ENCODE data around the gene ENTPD7.
"Not testable (repeated sequence)": the region's sequence is repeated elsewhere in the genome, so short reads cannot be mapped to it uniquely, and the experiment has no call there.

ENTPD7 gene

DNA sequence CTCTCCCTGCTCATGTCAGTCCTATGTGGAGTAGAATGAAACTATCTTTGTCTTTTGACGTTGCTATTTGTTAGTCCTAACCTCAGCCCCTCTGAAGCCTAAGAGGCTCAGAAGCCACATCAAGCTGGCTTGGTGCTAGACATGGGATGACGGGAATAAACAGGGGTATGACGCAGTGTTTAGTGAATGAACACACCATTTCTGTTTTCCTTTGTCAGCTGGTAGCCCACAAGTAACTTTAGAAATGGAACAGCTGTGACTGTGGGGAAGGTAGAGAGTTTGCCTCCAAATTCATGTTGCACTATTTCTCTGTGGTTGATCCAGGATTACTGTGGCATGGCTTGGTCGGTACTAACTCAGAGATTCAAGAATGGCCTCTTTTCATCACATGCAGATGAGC is 41.3 kb downstream of the ENTPD7 start:
- Mint-ChIP-seq H3K27ac (no peak overlapping the region), H3K36me3 (peaks cover 75% of the 10 kb centered on the region), H3K27me3 (no peaks in the 10 kb centered on the region), H3K4me1 (no peaks in the 10 kb centered on the region), H3K4me3 (no peak overlapping the region), H3K9me3 (no peaks in the 10 kb centered on the region)
- ATAC-seq: no peak

GRCh38 chr10:99708428-99709012 is 49.2 kb downstream of the ENTPD7 start:
- peaks cover 57% of the 10 kb centered on the region for H3K36me3 Mint-ChIP-seq

DNA sequence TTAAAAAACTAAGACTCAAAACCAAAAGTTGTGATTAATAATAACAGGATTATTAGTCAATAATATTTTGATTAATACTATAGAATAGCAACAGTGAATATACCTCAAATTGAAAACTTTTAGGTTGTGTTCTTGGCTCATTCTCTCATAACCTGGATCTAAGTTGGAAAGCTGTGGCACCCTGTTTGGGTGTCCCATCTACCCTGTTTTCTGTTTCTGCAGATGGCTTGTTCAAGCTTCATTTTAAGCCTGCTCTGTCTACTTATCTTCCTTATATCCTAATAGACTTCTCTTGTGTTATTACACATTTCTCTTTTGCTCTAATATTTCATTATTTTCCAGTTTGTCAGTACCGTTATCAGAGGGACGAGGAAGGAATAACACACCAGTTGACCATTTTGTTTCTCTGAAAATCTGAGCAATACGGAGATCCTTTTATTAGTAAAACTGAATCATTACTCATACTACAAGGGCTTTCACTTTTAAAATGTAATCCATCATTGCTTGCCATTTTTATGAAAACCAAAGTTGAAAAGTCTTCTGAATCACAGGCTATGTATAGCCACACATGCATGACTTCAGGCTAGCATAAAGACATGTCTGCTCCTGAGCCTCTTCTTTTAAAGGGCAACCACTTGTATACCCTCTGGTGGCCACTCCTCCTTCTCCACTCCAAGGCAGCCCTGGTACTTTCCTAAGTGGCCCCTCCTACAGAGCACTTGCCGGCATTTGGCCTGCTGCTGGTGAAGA is 50.3 kb downstream of the ENTPD7 start:
- H3K4me3 Mint-ChIP-seq: no peak overlapping the region
- H3K4me1 Mint-ChIP-seq: peaks cover 7% of the 10 kb centered on the region
- no peak for ATAC-seq
- no peaks in the 10 kb centered on the region for H3K27me3 Mint-ChIP-seq
- peaks cover 53% of the 10 kb centered on the region for H3K36me3 Mint-ChIP-seq
- H3K9me3 Mint-ChIP-seq: no peaks in the 10 kb centered on the region
- peak overlapping the region; percentile 12 for H3K27ac Mint-ChIP-seq

More at GRCh38 chr10:99708428-99709012, 49.2 kb downstream of the ENTPD7 start:
- Mint-ChIP-seq H3K27me3 (no peaks in the 10 kb centered on the region), H3K4me3 (no peak overlapping the region), H3K27ac (no peak overlapping the region), H3K4me1 (peaks cover 7% of the 10 kb centered on the region), H3K9me3 (no peaks in the 10 kb centered on the region)
- no peak for ATAC-seq

DNA sequence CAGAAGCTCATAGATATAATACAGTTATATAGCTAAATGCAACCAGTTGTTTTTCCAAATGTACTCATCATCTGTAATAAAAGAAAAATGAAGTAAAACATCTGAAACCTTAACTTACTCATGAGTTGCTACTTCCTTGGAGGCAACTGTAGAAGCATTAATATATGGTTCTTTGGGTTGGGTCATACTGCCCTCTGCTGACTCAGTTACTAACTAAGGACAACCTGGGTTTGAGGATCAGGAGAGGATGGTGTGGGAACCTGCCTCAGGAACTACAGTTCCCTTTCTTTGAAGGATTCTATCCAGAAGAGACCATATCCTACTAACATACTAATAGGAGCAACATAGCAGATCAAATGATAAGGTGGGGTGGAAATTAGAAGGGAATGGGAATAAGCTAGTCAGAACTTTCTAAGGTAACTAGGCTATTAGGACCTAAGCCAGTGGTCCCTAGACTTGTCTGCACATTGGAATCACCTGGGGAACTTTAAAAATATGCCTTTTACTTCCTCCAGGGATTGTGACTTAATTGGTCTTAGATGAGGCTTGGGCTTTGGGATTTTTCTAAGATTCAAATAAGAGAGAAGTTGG is 51.9 kb downstream of the ENTPD7 start:
- Mint-ChIP-seq H3K9me3 (no peaks in the 10 kb centered on the region), H3K4me1 (peaks cover 7% of the 10 kb centered on the region), H3K4me3 (no peak overlapping the region), H3K27ac (no peak overlapping the region), H3K36me3 (peaks cover 55% of the 10 kb centered on the region), H3K27me3 (no peaks in the 10 kb centered on the region)
- peak; percentile 67 for ATAC-seq

- no peak overlapping the region for H3K4me3 Mint-ChIP-seq
- peaks cover 66% of the 10 kb centered on the region for H3K36me3 Mint-ChIP-seq
- H3K9me3 Mint-ChIP-seq: no peaks in the 10 kb centered on the region
- no peak overlapping the region for H3K27ac Mint-ChIP-seq
- peaks cover 7% of the 10 kb centered on the region for H3K4me1 Mint-ChIP-seq
- H3K27me3 Mint-ChIP-seq: no peaks in the 10 kb centered on the region
- ATAC-seq: no peak
Measured at GRCh38 chr10:99714446-99714845, 55.1 kb downstream of the ENTPD7 start.

DNA sequence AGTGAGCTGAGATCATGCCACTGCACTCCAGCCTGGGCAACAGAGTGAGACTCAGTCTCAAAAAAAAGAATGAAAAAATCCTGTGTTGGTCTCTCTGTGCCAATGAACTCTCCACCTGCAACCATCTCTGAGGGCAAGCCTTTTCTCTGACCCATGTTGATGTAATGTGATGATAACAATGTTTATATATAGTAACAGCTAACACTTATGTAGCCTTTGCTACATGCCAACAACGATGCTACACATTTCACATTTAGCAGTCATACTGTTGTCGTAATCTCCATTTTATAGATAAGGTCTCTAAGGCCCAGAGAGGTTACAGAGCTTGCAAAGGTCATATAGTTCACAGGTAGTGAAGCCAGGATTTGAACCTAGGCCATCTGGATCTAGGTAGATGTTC is 61.1 kb downstream of the ENTPD7 start:
- no peak for ATAC-seq
- H3K9me3 Mint-ChIP-seq: no peaks in the 10 kb centered on the region
- H3K4me1 Mint-ChIP-seq: peaks cover 2% of the 10 kb centered on the region
- peaks cover 63% of the 10 kb centered on the region for H3K36me3 Mint-ChIP-seq
- no peaks in the 10 kb centered on the region for H3K27me3 Mint-ChIP-seq
- no peak overlapping the region for H3K27ac Mint-ChIP-seq
- no peak overlapping the region for H3K4me3 Mint-ChIP-seq

DNA sequence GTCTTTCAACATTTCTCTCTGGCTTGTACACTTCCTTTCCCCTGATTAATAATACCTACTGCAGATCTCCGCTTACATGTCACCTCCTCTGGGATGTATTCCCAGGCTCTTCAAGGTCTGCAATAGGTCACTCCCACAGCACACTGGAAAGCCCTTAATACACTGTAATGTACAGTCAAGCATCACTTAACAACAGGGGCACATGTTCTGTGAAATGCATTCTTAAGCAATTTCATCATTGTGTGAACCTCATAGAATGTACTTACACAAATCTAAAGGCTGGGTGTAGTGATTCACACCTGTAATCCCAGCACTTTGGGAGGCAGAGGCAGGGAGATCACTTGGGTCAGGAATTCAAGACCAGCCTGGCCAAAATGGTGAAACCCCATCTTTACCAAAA is 70.7 kb downstream of the ENTPD7 start:
- Mint-ChIP-seq H3K4me3 (no peak overlapping the region), H3K27ac (no peak overlapping the region), H3K4me1 (peaks cover 37% of the 10 kb centered on the region), H3K36me3 (peaks cover 34% of the 10 kb centered on the region), H3K27me3 (no peaks in the 10 kb centered on the region), H3K9me3 (no peaks in the 10 kb centered on the region)
- no peak for ATAC-seq

- Mint-ChIP-seq H3K27me3 (no peaks in the 10 kb centered on the region), H3K27ac (peak overlapping the region; percentile 100), H3K4me3 (peak overlapping the region; percentile 98), H3K4me1 (peaks cover 32% of the 10 kb centered on the region), H3K36me3 (peaks cover 22% of the 10 kb centered on the region), H3K9me3 (no peaks in the 10 kb centered on the region)
- no peak for ATAC-seq
Measured at GRCh38 chr10:99731306-99732032, 72.2 kb downstream of the ENTPD7 start.

GRCh38 chr10:99732033-99732842 is 72.9 kb downstream of the ENTPD7 start, which contains the start of the genes COX15 and CUTC:
COX15 (minus strand) TSS chr10:99732127; CDS start chr10:99732049, 78 bp downstream.
CUTC (plus strand) TSS chr10:99732234; CDS start chr10:99732349, 115 bp downstream.
- ATAC-seq: peak; percentile 97
- Mint-ChIP-seq H3K36me3 (peaks cover 27% of the 10 kb centered on the region), H3K27ac (peak within 1 kb of the TSS; percentile 100), H3K27me3 (no peaks in the 10 kb centered on the region), H3K4me1 (peaks cover 32% of the 10 kb centered on the region), H3K4me3 (peak within 1 kb of the TSS; percentile 98), H3K9me3 (no peaks in the 10 kb centered on the region)

- H3K36me3 Mint-ChIP-seq: peaks cover 30% of the 10 kb centered on the region
- no peaks in the 10 kb centered on the region for H3K27me3 Mint-ChIP-seq
- no peak overlapping the region for H3K4me3 Mint-ChIP-seq
- ATAC-seq: no peak
- no peaks in the 10 kb centered on the region for H3K9me3 Mint-ChIP-seq
- H3K27ac Mint-ChIP-seq: no peak overlapping the region
- peaks cover 32% of the 10 kb centered on the region for H3K4me1 Mint-ChIP-seq
Measured at GRCh38 chr10:99733366-99733765, 74.1 kb downstream of the ENTPD7 start.

GRCh38 chr10:99734111-99734510 is 74.8 kb downstream of the ENTPD7 start:
- peaks cover 31% of the 10 kb centered on the region for H3K4me1 Mint-ChIP-seq
- peaks cover 32% of the 10 kb centered on the region for H3K36me3 Mint-ChIP-seq
- not testable (repeated sequence) for H3K27me3 Mint-ChIP-seq, H3K4me3 Mint-ChIP-seq, ATAC-seq, H3K9me3 Mint-ChIP-seq, H3K27ac Mint-ChIP-seq

DNA sequence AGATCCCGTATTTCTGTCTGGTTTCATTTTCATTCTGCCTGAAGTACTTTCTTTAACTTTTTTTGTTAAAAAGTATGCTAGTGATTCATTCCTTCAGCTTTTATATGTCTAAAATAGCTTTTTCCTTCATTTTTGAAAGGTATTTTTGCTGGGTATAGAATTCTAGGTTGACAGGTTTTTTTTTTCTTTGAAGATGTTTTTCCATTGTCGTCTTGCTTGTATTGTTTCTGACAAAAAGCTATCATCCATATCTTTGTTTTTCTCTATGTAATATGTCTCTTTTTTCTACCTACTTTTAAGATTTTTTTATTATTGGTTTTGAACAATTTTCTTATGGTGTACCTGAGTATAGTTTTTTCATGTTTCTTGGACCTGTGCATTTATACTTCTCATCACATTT is 81.0 kb downstream of the ENTPD7 start:
- Mint-ChIP-seq H3K27me3 (no peaks in the 10 kb centered on the region), H3K27ac (no peak overlapping the region), H3K4me1 (peaks cover 6% of the 10 kb centered on the region), H3K36me3 (peaks cover 77% of the 10 kb centered on the region), H3K4me3 (no peak overlapping the region), H3K9me3 (peaks cover 8% of the 10 kb centered on the region)
- no peak for ATAC-seq

DNA sequence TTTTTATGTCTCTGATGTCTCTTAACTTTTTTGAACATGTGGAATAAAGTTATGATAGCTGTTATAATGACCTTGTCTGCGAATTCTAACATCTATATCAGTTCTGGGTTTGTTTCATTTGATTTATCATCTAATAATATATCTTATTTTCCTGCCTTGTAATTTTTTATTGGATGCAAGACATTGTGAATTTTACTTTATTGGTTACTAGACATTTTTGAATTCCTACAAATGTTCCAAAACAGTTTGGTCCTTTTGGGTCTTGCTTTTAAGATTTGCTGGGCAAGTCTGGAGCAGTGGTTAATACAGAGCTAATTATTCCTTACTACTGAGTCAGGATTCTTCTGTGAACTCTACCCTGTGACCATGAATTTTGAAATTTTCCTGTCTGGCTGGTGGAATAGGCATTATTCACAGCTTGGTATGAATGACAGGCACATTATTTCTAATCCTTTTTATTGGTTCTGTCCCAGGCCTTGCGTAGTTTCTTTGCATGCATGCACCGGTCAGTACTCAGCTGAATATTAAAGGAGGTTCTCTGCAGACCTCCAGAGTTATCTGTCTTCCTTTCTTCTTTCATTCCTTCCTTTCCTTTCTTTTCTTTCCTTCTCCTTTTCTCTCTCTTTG is 81.7 kb downstream of the ENTPD7 start:
- Mint-ChIP-seq H3K4me3 (no peak overlapping the region), H3K27ac (no peak overlapping the region), H3K4me1 (peaks cover 4% of the 10 kb centered on the region), H3K36me3 (peaks cover 84% of the 10 kb centered on the region), H3K27me3 (no peaks in the 10 kb centered on the region), H3K9me3 (peaks cover 8% of the 10 kb centered on the region)
- no peak for ATAC-seq

GRCh38 chr10:99742254-99742653 is 82.9 kb downstream of the ENTPD7 start:
- Mint-ChIP-seq H3K4me1 (peaks cover 4% of the 10 kb centered on the region), H3K27ac (no peak overlapping the region), H3K9me3 (peaks cover 8% of the 10 kb centered on the region), H3K36me3 (peaks cover 86% of the 10 kb centered on the region), H3K4me3 (no peak overlapping the region), H3K27me3 (no peaks in the 10 kb centered on the region)
- ATAC-seq: no peak
